HepG2 (cell line): ENCODE data around the gene NAT9. TPM values are rescaled to one million over a fixed set of nuclear protein-coding genes. Genes with fewer than 3 reads are reported as not detected.

Experiments used
- AKAP8 ChIP-seq: sonication (generic); formaldehyde crosslinking; IDR thresholded peaks from 2 replicates; pipeline ENCODE4 v1.5.1; 2020; ENCODE audit warnings: mild to moderate bottlenecking, missing genetic modification reagents
- ATF1 ChIP-seq: IDR thresholded peaks from 2 replicates; pipeline ENCODE4 v1.6.1; 2016; ENCODE audit warnings: mild to moderate bottlenecking, control low read depth
- ESRRA ChIP-seq: sonication (generic); formaldehyde crosslinking; IDR thresholded peaks from 2 replicates; pipeline ENCODE4 v1.5.1; 2020; ENCODE audit warnings: mild to moderate bottlenecking, low read depth, missing genetic modification reagents
- HDAC1 ChIP-seq: sonication (generic); formaldehyde crosslinking; IDR thresholded peaks from 2 replicates; pipeline ENCODE4 v1.5.1; 2020; ENCODE audit warnings: mild to moderate bottlenecking, missing genetic modification reagents
- JDP2 ChIP-seq: sonication (generic); formaldehyde crosslinking; IDR thresholded peaks from 2 replicates; pipeline ENCODE4 v1.8.1; 2022; ENCODE audit warnings: missing genetic modification reagents, borderline replicate concordance
- MAFF ChIP-seq: IDR thresholded peaks from 2 replicates; pipeline ENCODE4 v1.6.1; 2011; ENCODE audit warnings: low read depth, low read length, improper control_type of control experiment
- MXD4 ChIP-seq: IDR thresholded peaks from 2 replicates; pipeline ENCODE4 v1.6.1; 2016; ENCODE audit warnings: mild to moderate bottlenecking, missing biosample characterization, missing genetic modification reagents
- PHF20 ChIP-seq: sonication (generic); formaldehyde crosslinking; IDR thresholded peaks from 2 replicates; pipeline ENCODE4 v1.5.0; 2020; ENCODE audit warnings: mild to moderate bottlenecking, missing genetic modification reagents
- POLR2AphosphoS2 ChIP-seq: IDR thresholded peaks from 2 replicates; pipeline ENCODE4 v1.6.1; 2011; ENCODE audit warnings: low read depth, low read length, improper control_type of control experiment
- RFX3 ChIP-seq: IDR thresholded peaks from 2 replicates; pipeline ENCODE4 v1.6.1; 2016; ENCODE audit warnings: missing biosample characterization, missing genetic modification reagents
- RORA ChIP-seq: sonication (generic); formaldehyde crosslinking; IDR thresholded peaks from 2 replicates; pipeline ENCODE4 v1.5.0; 2020; ENCODE audit warnings: mild to moderate bottlenecking, missing genetic modification reagents, moderate library complexity
- ZFP36 ChIP-seq: fragments of 150-350 bp; IDR thresholded peaks from 2 replicates; pipeline ENCODE4 v1.6.1; 2018; ENCODE audit warnings: borderline replicate concordance, low read length, low read depth; ENCODE audit not compliant: partially characterized antibody
- ZMAT3 ChIP-seq: sonication (generic); formaldehyde crosslinking; conservative IDR thresholded peaks from 2 replicates; pipeline ENCODE4 v1.7.0; 2021; ENCODE audit warnings: missing genetic modification reagents
- ZNF263 ChIP-seq: sonication (generic); formaldehyde crosslinking; IDR thresholded peaks from 2 replicates; pipeline ENCODE4 v1.4.0; 2020; ENCODE audit warnings: missing genetic modification reagents
- ZNF326 ChIP-seq: sonication (generic); formaldehyde crosslinking; IDR thresholded peaks from 2 replicates; pipeline ENCODE4 v1.4.0; 2020; ENCODE audit warnings: missing genetic modification reagents, borderline replicate concordance
- ZSCAN20 ChIP-seq: sonication (generic); formaldehyde crosslinking; IDR thresholded peaks from 2 replicates; pipeline ENCODE4 v1.4.0; 2020; ENCODE audit warnings: missing genetic modification reagents, mild to moderate bottlenecking, borderline replicate concordance
- ZSCAN21 ChIP-seq: sonication (generic); formaldehyde crosslinking; IDR thresholded peaks from 2 replicates; pipeline ENCODE4 v1.8.0; 2022; ENCODE audit warnings: mild to moderate bottlenecking, missing genetic modification reagents, moderate library complexity, borderline replicate concordance
- polyA plus RNA-seq, 8 experiments: library from polyadenylated mRNA; depleted of rRNA in 3 of 8; stranded (reverse) in 7 of 8; unstranded in 1 of 8; fragments of >200 nt; fragmentation: Illumina TruSeq in 4 of 8; extraction: Trizol in 4 of 8; gene quantifications; 2 replicates each; pipeline versions ENCODE4 v1.2.1 to v1.2.3, GENCODE V29; 2011 to 2016; ENCODE audit warnings: low read depth in 4 of 8, missing spikeins in 1 of 8, mixed read lengths in 1 of 8; ENCODE audit not compliant: insufficient read depth in 1 of 8
- total RNA-seq, 5 experiments: library from RNA; depleted of rRNA; stranded (reverse); fragments of >200 nt; fragmentation: Illumina TruSeq; extraction: Trizol; gene quantifications; 2 replicates each; pipeline ENCODE4 v1.2.3, GENCODE V29; 2016; ENCODE audit warnings: low read depth in 1 of 5
- TF ChIP-seq, protein P1 (sequence below), 2 experiments: sonication (generic) in 1 of 2; formaldehyde crosslinking in 1 of 2; IDR thresholded peaks; 2 replicates each; pipeline versions ENCODE4 v1.4.0 to v1.6.1; 2016 to 2020; ENCODE audit warnings: borderline replicate concordance in 1 of 2, low read depth in 1 of 2, mild to moderate bottlenecking in 1 of 2, missing genetic modification reagents in 1 of 2
- TF ChIP-seq, protein P2 (sequence below): sonication (generic); formaldehyde crosslinking; IDR thresholded peaks from 2 replicates; pipeline ENCODE4 v1.4.0; 2020; ENCODE audit warnings: mild to moderate bottlenecking, low read depth, missing genetic modification reagents

NAT9 gene
- total and polyA plus RNA-seq, 2 of the 13 experiments (the other 11 are each of a cell fraction or from before 2014, with no cell fraction given): 39.7 to 44.2 TPM

DNA sequence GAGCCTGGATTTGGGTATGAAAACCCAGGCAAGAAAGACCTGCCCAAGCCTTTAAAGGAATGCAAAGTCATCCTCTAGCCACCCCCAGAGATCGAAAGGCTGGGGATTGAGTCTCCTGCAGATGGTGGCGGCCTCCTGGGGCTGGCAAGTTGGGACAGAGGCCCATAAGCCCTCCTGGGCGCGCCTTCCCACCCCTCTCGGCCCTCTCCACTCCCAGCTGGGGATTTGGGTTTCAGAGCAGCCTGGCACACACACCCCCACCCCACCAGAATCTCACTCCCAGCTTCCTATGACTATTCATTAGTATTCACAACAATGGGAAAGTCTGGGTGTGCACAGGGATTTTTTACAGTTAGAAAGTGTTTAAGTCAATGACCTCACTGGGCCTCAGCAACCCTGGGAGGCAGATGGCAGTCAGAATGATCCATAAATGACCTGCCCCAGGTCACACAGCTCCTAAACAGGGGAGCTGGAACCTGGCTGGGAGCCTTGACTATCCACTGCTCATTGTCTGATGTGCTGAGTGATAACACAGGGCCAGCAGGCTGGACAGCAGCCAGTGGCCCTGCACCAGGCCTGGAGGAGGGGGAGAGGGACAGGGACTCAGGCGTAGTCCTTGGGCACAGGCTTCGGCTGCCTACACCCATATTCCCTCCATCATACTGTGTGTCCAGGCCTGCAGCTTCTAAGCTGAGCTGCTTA lies 15.6 kb downstream of the NAT9 start (continued):
- no peak for TF ChIP-seq AKAP8
- no peak for TF ChIP-seq MXD4 (CRISPR knock-in tag)
- TF ChIP-seq, protein P1, sequence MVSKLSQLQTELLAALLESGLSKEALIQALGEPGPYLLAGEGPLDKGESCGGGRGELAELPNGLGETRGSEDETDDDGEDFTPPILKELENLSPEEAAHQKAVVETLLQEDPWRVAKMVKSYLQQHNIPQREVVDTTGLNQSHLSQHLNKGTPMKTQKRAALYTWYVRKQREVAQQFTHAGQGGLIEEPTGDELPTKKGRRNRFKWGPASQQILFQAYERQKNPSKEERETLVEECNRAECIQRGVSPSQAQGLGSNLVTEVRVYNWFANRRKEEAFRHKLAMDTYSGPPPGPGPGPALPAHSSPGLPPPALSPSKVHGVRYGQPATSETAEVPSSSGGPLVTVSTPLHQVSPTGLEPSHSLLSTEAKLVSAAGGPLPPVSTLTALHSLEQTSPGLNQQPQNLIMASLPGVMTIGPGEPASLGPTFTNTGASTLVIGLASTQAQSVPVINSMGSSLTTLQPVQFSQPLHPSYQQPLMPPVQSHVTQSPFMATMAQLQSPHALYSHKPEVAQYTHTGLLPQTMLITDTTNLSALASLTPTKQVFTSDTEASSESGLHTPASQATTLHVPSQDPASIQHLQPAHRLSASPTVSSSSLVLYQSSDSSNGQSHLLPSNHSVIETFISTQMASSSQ (IDR thresholded peaks at IDR 0.05; ENCODE audit: low read depth): no peak
- TF ChIP-seq, protein P1 (CRISPR knock-in tag; IDR thresholded peaks at IDR 0.05; ENCODE audit: borderline replicate concordance): peak; percentile 55; the same call in 1 of the 2 replicates
- TF ChIP-seq PHF20 (CRISPR knock-in tag): no peak
- no peak for TF ChIP-seq RORA (CRISPR knock-in tag)
- no peak for TF ChIP-seq MAFF
- no peak for TF ChIP-seq ZSCAN21
- TF ChIP-seq ZSCAN20 (CRISPR knock-in tag): no peak
- no peak for TF ChIP-seq ZNF326 (CRISPR knock-in tag)
- TF ChIP-seq ZNF263 (CRISPR knock-in tag): peak; percentile 65; the same call in 1 of the 2 replicates
- TF ChIP-seq ATF1: no peak
- TF ChIP-seq RFX3: no peak
- no peak for TF ChIP-seq POLR2AphosphoS2
- TF ChIP-seq, protein P2, sequence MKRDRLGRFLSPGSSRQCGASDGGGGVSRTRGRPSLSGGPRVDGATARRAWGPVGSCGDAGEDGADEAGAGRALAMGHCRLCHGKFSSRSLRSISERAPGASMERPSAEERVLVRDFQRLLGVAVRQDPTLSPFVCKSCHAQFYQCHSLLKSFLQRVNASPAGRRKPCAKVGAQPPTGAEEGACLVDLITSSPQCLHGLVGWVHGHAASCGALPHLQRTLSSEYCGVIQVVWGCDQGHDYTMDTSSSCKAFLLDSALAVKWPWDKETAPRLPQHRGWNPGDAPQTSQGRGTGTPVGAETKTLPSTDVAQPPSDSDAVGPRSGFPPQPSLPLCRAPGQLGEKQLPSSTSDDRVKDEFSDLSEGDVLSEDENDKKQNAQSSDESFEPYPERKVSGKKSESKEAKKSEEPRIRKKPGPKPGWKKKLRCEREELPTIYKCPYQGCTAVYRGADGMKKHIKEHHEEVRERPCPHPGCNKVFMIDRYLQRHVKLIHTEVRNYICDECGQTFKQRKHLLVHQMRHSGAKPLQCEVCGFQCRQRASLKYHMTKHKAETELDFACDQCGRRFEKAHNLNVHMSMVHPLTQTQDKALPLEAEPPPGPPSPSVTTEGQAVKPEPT (CRISPR knock-in tag): no peak
- no peak for TF ChIP-seq ZMAT3 (CRISPR knock-in tag)
- TF ChIP-seq ZFP36: no peak
- TF ChIP-seq ESRRA (CRISPR knock-in tag): no peak
- TF ChIP-seq HDAC1 (CRISPR knock-in tag): 0 out of 2 replicates have a peak, but pooled peaks have one; percentile 33
- TF ChIP-seq JDP2 (CRISPR knock-in tag): no peak
